Sigmoid colon (tissue), 3 donors: ENCODE results near the gene IRF2.

Experiments
- POLR2A ChIP-seq, 2 donors: fragments of 450-650 bp; IDR thresholded peaks; one replicate each; pipeline ENCODE4 v1.6.1; 2016; ENCODE audit warnings: antibody characterized with exemption in 2 of 2, mild to moderate bottlenecking in 2 of 2, moderate library complexity in 2 of 2
- TF ChIP-seq, protein P1 (sequence below), 4 experiments: fragments of 450-650 bp in 3 of 4; fragments of 200-600 bp in 1 of 4; IDR thresholded peaks; one replicate each; pipeline ENCODE4 v1.5.1; 2016 to 2019; ENCODE audit warnings: antibody characterized with exemption in 4 of 4, mild to moderate bottlenecking in 3 of 4, moderate library complexity in 2 of 4

DNA sequence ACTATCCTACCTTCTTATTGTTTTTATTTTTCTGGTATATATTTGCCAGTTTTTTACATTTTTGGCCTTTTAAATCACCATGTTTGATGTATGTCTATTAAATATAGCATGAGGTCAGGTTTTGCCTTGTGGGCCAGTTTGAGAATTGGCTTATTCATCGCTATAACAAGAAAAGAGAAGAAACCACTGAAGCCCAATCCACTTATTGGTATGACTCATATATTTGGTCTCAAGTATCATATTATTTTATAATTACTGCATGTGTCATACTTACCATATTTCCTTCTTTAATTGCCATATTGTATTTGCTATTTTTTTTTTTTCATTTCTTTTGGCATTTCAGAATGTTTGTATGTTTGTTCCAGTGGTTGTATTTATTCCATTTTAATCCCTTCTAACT lies 99.3 kb downstream of the IRF2 start:
- no peak for TF ChIP-seq POLR2A (IDR thresholded peaks at IDR 0.05)
- TF ChIP-seq, protein P1, sequence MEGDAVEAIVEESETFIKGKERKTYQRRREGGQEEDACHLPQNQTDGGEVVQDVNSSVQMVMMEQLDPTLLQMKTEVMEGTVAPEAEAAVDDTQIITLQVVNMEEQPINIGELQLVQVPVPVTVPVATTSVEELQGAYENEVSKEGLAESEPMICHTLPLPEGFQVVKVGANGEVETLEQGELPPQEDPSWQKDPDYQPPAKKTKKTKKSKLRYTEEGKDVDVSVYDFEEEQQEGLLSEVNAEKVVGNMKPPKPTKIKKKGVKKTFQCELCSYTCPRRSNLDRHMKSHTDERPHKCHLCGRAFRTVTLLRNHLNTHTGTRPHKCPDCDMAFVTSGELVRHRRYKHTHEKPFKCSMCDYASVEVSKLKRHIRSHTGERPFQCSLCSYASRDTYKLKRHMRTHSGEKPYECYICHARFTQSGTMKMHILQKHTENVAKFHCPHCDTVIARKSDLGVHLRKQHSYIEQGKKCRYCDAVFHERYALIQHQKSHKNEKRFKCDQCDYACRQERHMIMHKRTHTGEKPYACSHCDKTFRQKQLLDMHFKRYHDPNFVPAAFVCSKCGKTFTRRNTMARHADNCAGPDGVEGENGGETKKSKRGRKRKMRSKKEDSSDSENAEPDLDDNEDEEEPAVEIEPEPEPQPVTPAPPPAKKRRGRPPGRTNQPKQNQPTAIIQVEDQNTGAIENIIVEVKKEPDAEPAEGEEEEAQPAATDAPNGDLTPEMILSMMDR (IDR thresholded peaks at IDR 0.05), result no peak
